HTR-8/SVneo (cell line): ENCODE measurements around the gene SETD7.

Experiments used
- DNase-seq: peaks from one replicate; pipeline ENCODE4 v3.0.0; 2011; ENCODE audit warnings: low spot score, mixed read lengths; ENCODE audit not compliant: insufficient read length
- FAIRE-seq: peaks from 2 replicates; lab custom pipeline; 2011; peaks lifted over from hg19 to GRCh38; lab: Jason Lieb, UNC

SETD7 gene

DNA sequence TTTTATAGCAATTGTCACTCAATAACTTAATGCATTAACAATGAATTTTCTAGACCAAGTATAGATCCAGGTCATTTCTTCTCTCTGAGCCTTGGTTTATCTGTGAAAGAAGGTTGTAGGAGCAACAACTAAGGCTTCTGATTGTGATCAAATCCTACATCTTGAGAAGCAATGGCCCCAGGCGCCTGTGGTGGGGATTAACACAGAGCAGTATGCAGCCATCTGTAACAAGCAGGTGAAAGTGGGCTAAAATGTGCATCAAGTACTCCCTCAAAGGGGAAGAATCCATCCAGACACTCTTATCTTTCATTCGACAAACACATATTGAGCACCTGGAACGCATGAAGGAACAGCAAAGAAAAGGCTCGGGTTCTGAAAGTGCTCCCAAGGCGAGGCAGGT is 19.1 kb upstream of the SETD7 start:
- no peak for FAIRE-seq
- no peak for DNase-seq

DNA sequence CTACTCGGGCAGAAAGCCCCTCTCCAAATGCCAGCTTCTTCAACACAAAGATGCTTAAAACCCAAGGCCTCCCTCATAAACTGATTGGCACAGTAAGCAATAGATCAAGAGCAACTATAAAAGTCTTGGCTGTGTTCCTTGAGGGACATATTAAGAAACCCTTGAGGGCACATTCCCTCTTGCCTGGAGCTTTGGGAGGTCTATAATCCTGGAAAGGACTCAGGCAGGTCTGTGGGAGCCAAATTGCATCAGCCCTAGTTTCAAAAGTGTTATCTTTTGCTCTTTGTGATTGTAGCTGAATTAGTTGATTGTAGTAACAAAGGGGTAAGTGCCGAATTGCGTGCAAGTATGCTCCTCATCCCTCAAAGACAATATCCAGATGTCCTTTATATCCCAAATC is 18.6 kb upstream of the SETD7 start:
- FAIRE-seq (no peak), DNase-seq (no peak)

DNA sequence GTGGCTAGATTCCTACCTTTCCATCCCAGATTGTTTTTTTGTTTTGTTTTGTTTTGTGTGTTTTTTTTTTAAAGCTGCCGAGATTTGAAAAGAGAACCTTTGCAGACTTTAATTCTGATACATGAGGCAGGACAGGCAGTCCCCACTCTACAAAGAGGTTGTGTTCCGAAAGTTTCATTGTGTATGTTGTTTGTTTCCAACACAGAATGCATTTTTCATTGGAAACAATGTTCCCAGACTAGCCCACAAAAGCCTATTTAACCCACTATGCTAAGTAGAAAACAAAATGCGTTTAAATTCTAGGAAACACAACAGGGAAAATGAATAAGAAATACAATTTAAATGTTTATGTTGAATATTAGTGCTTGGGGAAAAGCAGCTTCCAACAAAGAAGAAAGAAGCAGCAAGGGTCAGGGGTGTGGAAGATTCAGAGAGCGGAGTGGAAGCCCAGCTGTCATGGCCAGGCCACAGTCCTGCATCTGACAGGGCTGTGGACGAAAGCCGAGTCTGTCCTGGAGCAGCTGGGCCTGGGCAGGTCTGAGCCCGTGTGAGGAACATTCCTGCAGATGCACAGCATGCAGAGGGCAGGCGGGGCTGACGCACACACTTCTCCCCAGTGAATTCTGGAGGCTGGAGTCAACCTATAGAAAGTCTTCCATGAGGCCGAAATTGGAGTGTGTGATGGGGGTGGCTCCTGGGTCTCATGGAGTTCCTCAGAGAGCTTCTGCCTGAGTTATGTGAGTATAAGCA is 12.4 kb upstream of the SETD7 start:
- DNase-seq = no peak

DNA sequence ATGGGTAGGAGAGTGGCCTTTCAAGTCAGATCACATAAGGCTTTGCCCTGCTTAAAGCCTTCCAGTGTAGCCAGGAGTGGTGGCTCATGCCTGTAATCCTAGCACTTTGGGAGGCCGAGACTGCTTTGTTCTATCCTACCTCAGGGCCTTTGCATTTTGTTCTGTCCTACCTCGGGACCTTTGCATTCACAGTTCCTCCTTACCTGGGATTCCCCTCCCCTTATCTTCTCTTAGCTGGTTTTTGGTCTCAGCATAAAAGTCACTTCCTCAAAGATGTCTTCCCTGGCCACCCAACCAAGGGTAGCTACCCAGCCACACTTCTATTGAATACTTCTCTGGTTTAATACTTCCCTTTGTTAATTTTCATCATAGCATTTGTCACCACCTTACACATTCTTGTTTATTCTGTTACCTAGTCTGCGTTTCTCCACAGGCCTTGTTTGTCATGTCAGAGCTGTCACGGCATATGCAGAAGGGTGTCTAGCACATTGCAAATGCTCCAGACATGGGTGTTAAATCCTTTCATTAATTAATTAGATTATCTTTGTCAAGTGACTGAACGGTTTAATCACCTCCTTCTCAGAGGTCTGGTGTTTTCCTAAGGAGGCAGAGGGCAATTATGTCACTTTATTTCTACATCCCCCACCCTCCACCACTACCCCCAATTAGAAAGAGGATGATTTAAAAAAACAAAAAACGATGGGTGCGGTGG is 11.3 kb upstream of the SETD7 start:
- no peak for FAIRE-seq
- DNase-seq = no peak

More for the DNA sequence above, 12.4 kb upstream of the SETD7 start:
- no peak for FAIRE-seq

DNA sequence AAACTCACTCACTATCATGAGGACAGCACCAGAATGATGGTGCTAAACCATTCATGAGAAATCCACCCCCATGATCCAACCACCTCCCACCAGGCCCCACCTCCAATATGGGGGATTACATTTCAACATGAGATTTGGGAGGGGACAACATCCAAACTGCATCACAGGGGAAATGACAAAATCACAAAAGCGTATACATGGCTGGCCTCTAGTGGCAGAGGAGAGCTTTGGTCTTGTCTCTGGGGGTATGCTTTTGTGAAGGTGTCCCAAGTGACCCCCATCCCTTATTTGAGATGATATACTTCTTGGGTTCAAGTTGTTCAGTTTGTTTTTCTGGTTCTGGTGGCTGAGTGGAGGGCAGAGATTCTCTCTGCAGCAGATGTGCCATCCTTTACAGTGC is 8.5 kb upstream of the SETD7 start:
- DNase-seq (no peak), FAIRE-seq (no peak)

DNA sequence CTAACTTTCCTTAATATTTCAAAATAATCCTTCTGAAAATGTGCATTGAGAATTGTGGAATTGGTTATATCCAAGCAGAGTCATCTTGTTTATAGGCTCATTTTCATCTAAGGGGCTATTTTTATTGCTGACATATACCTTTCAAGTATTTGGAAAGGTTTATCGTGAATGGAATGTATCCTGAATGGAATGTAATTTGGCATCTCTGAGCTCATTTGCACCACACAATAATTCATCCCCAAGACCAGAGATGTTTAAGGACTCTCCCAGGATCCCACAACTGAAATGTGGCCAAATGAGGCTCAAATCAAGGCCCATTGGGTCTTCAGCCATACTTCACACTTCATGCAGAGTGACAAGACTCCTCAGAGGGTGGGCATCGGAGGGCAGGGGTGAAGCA is 7.5 kb upstream of the SETD7 start:
- DNase-seq (no peak), FAIRE-seq (no peak)

DNA sequence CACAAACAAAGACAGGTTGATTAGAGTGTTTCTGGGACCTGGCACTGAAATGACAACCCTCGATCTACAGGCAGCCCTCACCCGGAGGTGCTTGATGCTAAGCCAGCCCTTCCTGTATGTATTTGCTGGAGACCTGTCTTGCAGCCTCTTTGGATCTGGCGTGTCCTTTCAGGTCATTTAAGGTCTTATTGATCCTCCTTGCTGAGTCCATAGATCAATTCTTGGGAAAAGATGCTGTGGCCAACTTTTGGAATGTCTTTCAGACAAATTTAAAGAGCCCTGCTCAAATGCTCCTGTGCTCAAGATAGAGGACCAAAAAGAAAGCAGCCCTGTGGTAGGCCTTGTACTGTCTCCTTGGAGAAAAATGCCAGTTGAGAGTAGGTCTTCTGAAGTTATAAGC is 6.8 kb upstream of the SETD7 start:
- DNase-seq (no peak), FAIRE-seq (no peak)

DNA sequence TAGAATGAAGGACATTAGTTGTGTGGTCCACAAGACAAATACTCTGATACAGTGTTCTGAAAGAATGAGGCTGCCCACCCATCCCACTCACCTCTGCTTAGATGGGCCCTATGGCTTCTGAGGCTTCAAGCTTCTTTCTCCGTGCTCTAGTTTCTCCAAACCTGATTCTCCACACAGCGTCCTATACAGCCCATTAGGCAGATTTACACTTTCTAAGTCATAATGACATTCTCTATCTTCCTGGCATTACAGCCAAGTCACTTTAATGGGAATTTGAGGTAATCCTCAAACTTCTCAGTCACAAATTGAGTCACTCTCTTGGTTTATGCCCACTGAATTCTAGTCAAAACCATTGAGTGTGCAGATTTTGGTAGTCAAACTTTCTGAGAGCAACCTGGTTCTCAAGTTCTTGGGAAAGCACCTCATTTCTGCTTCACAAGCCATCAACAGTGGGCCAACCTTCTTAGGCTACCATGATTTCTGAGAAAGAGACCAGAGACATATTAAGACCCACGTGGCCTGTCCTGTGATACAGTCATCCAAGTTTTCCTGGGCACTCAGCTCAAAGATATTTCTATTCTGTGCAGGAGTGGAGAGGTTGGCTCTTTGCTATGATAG is 6.2 kb upstream of the SETD7 start:
- DNase-seq (no peak), FAIRE-seq (no peak)

DNA sequence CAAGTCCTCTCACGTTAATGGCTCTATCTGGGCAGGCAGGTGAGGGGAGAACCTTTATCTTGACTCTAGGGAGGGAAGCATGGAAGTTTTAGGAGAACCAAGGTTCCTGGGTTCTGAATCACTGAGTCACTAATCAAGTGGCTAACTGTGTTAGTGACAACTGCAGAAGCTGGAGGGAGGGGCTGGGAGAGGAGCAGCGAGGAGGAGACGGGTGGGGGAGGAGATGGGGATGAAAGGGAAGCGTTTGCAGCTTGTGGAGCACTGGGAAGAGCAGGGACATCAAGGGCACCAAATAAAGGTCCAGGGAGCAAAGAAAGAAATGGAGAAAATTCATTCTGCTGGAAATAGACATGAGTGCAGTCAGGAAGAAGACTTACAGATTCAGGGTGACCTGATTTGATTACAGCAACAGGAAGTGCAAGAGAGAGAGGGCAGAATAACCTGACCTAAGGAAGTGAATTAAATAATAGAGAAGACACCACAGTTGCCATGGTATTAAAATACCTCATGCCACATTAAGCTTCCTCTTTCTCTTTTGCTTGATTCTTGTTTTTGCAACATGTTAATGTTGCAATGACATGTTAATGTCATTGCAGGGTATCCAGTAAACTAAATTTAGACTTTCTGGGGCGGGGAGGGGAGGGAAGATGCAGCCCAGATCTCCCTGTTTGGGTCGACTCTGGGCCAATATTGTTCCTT is 4.5 kb upstream of the SETD7 start:
- FAIRE-seq = no peak
- DNase-seq = no peak

DNA sequence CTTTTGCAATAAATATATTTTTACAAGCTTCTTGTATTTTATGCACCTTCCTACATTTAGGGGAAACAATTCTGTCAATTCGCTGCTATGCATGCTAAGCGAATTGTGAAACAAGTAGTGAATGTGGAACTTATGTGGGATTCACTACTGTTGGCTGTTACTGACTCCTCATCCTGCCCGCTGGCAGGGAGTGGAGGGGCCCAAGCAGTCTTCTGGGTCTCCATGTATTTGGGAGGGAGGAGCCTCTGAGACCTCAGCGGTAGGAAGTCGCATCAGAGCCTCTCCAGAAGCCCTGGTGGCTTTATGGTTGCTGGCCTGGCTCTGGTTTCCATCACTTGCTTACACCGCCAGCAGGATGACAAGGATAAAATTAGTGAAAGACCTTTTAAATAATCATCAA is 3.7 kb upstream of the SETD7 start:
- FAIRE-seq = no peak
- DNase-seq = no peak

DNA sequence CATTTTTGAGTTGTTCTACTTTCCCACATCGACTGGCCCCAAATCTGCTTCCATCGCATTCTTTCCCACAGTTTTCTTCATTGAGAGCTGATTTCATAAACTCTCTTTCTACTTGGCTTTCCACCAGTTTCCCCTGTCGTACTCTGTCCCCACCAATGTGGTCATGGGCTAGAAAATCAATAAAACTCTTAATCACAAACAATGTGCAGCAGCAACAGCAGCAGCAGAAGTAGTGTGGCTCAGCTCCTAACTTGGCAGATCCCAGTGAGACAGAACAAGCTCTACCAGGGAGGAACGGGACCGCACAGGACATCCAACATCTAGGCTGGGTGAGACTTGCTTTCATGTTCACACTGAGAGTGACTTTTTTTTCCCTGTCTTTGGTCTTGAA is 3.1 kb upstream of the SETD7 start:
- DNase-seq = no peak
- no peak for FAIRE-seq

DNA sequence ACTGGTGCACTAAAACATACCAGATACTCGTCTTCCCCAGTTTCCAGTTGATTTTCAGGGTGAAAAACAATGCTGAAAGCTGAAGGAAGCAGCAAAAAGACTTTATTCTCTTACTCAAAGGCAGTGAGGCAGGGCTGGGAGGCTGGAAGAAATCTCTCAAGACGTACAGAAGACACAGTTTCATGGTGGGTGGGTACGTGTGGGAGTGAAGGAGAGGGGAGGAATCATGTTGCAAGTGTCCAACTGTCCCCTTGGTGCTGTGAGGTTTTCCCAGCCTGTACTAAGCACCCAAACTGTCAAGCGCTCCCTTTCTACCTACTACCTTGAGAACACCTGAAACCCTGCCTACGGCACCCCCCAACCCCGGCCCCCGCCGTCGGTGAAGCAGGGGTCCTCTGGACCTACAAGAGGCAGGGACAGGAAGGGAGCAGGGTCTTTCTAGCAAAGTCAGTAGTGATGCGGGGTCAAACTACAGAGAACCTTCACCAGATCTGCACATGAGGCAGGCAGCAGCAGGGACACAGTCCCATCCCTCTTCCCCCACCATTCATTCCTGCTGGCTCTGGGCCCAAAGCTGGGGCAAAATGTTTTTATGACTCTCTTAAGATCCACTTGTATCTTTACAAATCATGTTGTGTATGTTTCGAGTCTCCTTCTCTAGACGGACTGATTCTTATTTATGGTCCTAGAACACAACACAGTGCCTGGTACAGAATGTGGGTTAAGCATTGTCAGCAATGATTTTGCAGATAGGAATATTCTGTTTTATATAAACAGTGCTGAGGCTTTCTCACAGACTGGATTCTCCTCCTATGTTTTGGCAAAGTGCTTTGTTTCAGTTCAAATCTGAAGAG is 2.4 kb upstream of the SETD7 start:
- no peak for FAIRE-seq
- no peak for DNase-seq

DNA sequence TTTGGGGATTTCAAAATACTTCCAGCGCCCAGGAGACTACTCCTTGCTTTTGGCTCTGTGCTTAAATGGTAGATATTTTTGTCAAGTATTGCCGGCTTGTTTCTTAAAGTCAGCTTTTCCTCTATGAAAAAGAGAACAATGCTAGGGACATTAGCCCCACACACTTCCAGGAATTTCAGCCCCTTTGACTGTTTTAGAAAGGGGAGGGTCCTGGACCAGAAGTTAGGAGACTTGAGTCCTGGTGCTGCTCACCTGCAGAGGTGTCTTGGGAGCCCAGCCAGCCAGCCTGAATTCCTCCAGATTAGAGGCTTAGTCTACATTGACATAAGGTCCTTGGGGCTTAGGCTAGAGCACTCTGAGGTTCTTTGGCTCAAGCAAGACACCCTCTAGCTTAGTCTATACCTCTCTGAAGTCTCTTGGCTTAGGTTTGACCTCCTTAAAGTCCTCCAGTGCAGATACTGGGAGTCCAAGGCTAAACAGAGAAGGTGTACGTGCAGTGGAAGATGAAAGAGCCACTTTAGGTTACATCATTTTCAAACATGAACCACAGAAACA is 1.6 kb upstream of the SETD7 start:
- FAIRE-seq = no peak
- DNase-seq = no peak

DNA sequence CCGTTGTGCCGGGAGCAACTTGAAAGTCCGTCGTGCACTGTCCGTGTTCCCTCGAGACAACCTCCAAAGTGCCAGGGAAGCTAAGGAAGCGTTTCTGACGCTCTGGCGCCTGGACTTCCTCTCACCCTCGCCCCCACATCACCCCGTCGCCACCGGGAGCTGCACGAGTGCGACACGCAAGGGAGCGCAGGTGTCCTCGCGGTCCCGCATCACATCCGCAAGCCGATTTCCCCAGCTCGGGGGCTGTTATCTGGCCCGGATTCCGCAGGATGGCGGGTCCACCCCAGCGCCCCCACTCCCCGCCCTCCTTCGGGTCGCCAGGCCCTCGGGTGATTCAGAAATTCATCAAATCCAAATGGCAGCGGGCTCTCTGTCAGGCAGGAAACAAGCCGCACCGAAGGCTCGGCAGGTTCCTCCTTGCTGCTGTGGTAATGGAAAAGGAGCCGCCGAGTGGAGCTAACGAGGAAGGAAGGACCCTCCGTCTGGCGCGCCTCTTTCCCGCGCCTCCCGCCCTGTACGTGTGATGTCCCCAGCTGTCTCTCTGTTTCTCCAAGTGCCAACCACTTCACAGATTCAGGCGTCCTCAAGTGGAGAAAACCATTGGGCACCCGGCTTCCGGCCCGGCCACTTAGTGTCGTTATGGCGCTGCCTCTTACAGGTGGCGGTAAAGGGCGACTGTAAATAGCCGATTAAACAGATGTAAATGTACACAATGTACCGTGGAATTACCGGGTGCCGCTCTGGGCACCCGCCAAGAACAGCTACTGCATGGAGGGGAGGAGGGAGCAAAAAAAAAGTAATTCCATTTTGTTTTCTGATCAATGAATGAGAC is 921 bp upstream of the SETD7 start:
- FAIRE-seq (peak; percentile 49), DNase-seq (peak; percentile 42)

DNA sequence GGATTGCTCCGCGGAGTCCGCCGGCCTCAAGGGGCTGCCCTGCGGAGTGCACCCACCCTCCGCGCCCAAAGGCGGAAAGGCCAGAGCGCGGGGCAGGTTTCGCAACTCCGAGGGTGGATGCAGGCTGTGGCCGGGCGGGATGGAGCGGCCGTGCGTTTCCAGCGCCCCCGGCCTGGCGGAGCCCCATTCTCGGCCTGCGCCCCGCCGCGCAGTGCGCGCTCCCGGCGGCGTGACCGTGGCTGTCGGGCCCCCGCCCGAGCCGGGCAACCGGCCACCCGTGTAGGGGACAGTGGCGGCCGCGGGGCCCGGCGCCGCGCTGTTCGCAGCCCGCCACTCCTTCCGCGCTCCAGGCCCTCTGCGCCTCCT is 331 bp downstream of the SETD7 start:
- DNase-seq (peak; percentile 20), FAIRE-seq (no peak)

DNA sequence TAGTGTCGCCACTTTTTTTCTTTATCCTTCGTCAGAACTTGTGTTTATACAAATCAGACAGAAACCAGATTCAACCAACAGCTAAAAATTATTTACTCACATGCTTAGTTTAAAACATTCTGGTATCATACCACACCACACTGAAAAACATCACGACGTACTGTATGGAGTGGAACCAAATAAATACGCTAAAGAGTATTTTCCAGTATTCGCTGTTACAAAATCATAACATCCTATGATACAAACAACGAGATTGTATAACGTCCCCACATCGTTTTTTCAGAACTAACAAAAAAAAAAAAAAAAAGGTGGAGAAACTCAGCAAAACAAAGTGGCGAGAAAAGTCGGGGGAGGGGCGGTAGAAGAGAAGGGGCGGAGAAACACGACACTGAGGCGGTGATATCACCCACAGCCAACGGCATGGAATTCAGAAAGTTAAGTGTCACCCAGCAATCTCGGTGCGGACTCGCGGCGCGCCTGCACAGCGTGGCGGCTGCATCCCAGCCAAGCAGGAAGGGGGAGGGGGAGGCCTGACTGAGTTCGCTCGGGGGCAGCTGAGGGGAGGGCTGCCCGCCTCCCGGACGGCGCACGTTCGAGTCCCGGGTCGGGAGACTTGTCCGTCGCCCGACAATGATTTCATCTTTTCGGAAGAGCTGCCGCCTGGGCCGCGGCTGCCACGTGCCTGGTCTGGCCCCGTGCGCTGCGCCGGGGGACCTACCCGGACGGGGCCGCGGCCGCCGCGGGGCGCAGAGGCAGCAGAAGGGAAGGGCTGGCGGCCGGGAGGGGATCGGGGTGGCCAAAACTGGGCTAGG is 920 bp downstream of the SETD7 start:
- FAIRE-seq = peak; percentile 84
- DNase-seq = peak; percentile 78

DNA sequence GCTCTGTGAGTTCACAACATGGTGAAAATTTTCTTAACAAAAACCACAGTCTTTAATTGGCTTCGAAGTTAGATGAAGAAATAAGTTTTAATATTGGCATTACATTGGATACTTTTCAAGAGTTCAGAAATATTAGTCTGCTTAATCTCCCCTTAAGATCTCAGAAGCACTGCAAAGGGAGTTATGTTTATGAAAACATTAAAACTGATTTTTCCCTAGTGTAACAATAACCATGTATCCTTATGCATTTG is 1.5 kb downstream of the SETD7 start:
- DNase-seq (no peak), FAIRE-seq (no peak)
